ENCODE measurements around the gene RAB6B. TPM values are rescaled to one million over a fixed set of nuclear protein-coding genes. Genes with fewer than 3 reads are reported as not detected.

RAB6B gene
- total and polyA plus RNA-seq, 7 experiments from 2014 or later, result 0.14 to 1.2 (median 0.22) TPM; not detected in 3

- no peak for DNase-seq
- intact Hi-C loops (cut with micrococcal nuclease), result loop anchor here in 1 of 2 donors (5.0 kb wide), 1 partner anchor 158 kb away; the partner anchor contains the start of gene TOPBP1
- H3K36me3 Mint-ChIP-seq, result peaks cover 21 to 58% (median 29%) of the 10 kb centered on the region in 5 donors
- no peak overlapping the region for H3K4me3 Mint-ChIP-seq
- H3K27ac ChIP-seq (ENCODE audit: low read depth, low read length), result no peak overlapping the region
- H3K27ac Mint-ChIP-seq, result no peak overlapping the region
- no peak for ATAC-seq
- H3K9me3 Mint-ChIP-seq, result no peaks in the 10 kb centered on the region
- H3K27me3 ChIP-seq (ENCODE audit: control insufficient read depth in 2 of 2, insufficient read depth in 2 of 2, low read length in 2 of 2), result no peaks in the 10 kb centered on the region
- H3K4me1 Mint-ChIP-seq, result peaks cover 3 to 10% (median 7%) of the 10 kb centered on the region in 7 donors
- ChIA-PET POLR2A (no interaction called here), CTCF (interaction anchor here (1.0 kb wide), 1 partner anchor 106 kb away, joined by 3 read pairs; no protein-coding TSS in a partner anchor)
- H3K4me3 ChIP-seq (ENCODE audit: low read length), result no peak overlapping the region
- peaks cover 13 to 84% (median 30%) of the 10 kb centered on the region in 3 experiments for H3K36me3 ChIP-seq (ENCODE audit: control insufficient read depth in 2 of 3, insufficient read depth in 3 of 3, low read length in 3 of 3)
- no peaks in the 10 kb centered on the region for H3K27me3 Mint-ChIP-seq
- no peaks in the 10 kb centered on the region for H3K4me1 ChIP-seq (ENCODE audit: control insufficient read depth in 2 of 2, insufficient read depth in 2 of 2, low read length in 2 of 2)
- no peaks in the 10 kb centered on the region for H3K9me3 ChIP-seq (ENCODE audit: control insufficient read depth in 2 of 3, low read length in 3 of 3)
These were observed 75.6 kb downstream of the RAB6B start for GRCh38 chr3:133820129-133820528.

DNA sequence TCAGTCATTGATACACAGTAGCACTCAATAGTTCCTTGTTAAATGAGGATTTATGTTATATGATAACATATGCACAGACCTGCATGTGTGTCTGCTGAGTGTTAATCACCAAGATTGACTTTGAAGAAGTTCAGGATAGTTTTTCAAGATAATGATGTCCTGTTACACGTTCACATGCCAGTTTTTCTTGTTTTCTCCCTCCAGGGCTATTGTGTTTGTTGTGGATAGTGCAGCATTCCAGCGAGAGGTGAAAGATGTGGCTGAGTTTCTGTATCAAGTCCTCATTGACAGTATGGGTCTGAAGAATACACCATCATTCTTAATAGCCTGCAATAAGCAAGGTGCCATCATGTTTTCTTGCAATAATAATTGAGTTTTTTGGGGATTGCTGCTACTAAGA, 80.3 kb downstream of the RAB6B start:
- H3K4me1 ChIP-seq (ENCODE audit: control insufficient read depth in 2 of 2, insufficient read depth in 2 of 2, low read length in 2 of 2), result no peaks in the 10 kb centered on the region
- DNase-seq (no peak), ATAC-seq (no peak)
- H3K27me3 ChIP-seq (ENCODE audit: control insufficient read depth in 2 of 2, insufficient read depth in 2 of 2, low read length in 2 of 2), result no peaks in the 10 kb centered on the region
- Mint-ChIP-seq H3K27ac (peak overlapping the region in 2 of 9 donors; percentile 4 to 77), H3K27me3 (no peaks in the 10 kb centered on the region), H3K4me1 (peaks cover 8 to 38% (median 19%) of the 10 kb centered on the region in 7 donors), H3K36me3 (peaks cover 8 to 43% (median 28%) of the 10 kb centered on the region in 5 donors), H3K4me3 (no peak overlapping the region), H3K9me3 (no peaks in the 10 kb centered on the region)
- CTCF ChIA-PET, result no interaction called here
- POLR2A ChIA-PET, result no interaction called here
- no peak overlapping the region for H3K4me3 ChIP-seq (ENCODE audit: low read length)
- no peaks in the 10 kb centered on the region for H3K9me3 ChIP-seq (ENCODE audit: control insufficient read depth in 2 of 3, low read length in 3 of 3)
- no peak overlapping the region for H3K27ac ChIP-seq (ENCODE audit: low read depth, low read length)
- H3K36me3 ChIP-seq (ENCODE audit: control insufficient read depth in 2 of 3, insufficient read depth in 3 of 3, low read length in 3 of 3), result peaks cover 13 to 73% (median 24%) of the 10 kb centered on the region in 3 experiments
- intact Hi-C loops (cut with micrococcal nuclease), result loop anchor here in 1 of 2 donors (5.0 kb wide), 1 partner anchor 397 kb away; no protein-coding TSS in a partner anchor

GRCh38 chr3:133812872-133813271, 82.8 kb downstream of the RAB6B start:
- Mint-ChIP-seq H3K27ac (peak overlapping the region in 2 of 9 donors; percentile 13 to 62), H3K4me3 (no peak overlapping the region), H3K27me3 (no peaks in the 10 kb centered on the region), H3K4me1 (peaks cover 9 to 48% (median 32%) of the 10 kb centered on the region in 7 donors), H3K9me3 (no peaks in the 10 kb centered on the region), H3K36me3 (peaks cover 8 to 48% (median 29%) of the 10 kb centered on the region in 5 donors)
- H3K27me3 ChIP-seq (ENCODE audit: control insufficient read depth in 2 of 2, insufficient read depth in 2 of 2, low read length in 2 of 2), result no peaks in the 10 kb centered on the region
- no peak overlapping the region for H3K27ac ChIP-seq (ENCODE audit: low read depth, low read length)
- no peaks in the 10 kb centered on the region for H3K9me3 ChIP-seq (ENCODE audit: control insufficient read depth in 2 of 3, low read length in 3 of 3)
- no peak for DNase-seq
- no peak overlapping the region for H3K4me3 ChIP-seq (ENCODE audit: low read length)
- ATAC-seq, result no peak
- H3K4me1 ChIP-seq (ENCODE audit: control insufficient read depth in 2 of 2, insufficient read depth in 2 of 2, low read length in 2 of 2), result peaks cover 0 to under 1% of the 10 kb centered on the region in 2 donors
- intact Hi-C loops (cut with micrococcal nuclease), result no loop called here
- POLR2A ChIA-PET, result no interaction called here
- peaks cover 13 to 70% (median 13%) of the 10 kb centered on the region in 3 experiments for H3K36me3 ChIP-seq (ENCODE audit: control insufficient read depth in 2 of 3, insufficient read depth in 3 of 3, low read length in 3 of 3)
- CTCF ChIA-PET, result no interaction called here

DNA sequence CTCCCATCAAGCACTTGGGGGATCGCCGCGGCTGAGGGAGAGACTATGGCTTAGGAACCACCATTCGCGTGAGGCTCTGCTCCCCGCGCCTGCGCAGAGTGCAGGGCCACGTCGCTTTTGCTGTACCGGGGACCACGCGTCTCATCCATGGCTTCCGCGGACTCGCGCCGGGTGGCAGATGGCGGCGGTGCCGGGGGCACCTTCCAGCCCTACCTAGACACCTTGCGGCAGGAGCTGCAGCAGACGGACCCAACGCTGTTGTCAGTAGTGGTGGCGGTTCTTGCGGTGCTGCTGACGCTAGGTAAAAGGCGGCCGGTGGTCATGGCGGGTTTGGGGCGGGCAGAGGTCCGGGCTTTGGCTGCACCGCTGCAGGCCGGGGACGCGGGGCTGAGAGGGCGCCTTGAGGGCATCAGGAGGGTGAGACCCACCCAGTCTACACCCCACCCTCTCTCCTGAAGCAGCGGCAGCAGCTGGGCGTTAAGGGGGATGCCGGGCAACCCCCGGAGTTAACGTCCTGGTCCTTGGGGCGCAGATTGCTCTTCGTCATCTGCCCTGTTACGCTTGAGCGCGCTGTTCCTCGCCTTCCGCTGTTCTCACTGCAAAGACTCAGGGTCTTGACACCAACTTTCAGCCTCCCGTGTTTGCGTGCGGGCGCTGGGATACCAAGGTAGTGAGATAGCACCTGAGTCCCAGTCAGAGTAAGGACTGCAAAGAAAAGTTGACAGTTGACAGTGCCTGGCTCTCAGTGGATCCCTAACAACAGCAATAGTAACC, 89.8 kb downstream of the RAB6B start, which contains the start of gene SRPRB:
TSS of gene SRPRB (plus strand) at position 114 of the 774 bp plus-strand sequence. CDS start at position 148, 34 bp downstream.
- Histone ChIP-seq H3K36me3 (ENCODE audit: control insufficient read depth in 2 of 3, insufficient read depth in 3 of 3, low read length in 3 of 3) (peaks cover 4 to 26% (median 9%) of the 10 kb centered on the region in 3 experiments), H3K27me3 (ENCODE audit: control insufficient read depth in 2 of 2, insufficient read depth in 2 of 2, low read length in 2 of 2) (no peaks in the 10 kb centered on the region), H3K4me1 (ENCODE audit: control insufficient read depth in 2 of 2, insufficient read depth in 2 of 2, low read length in 2 of 2) (peaks cover 7 to 8% of the 10 kb centered on the region in 2 donors), H3K27ac (ENCODE audit: low read depth, low read length) (peak within 1 kb of the TSS; percentile 81), H3K4me3 (ENCODE audit: low read length) (peak within 1 kb of the TSS; percentile 76), H3K9me3 (ENCODE audit: control insufficient read depth in 2 of 3, low read length in 3 of 3) (no peaks in the 10 kb centered on the region)
- H3K27me3 Mint-ChIP-seq, result peaks cover 0 to 6% (median 5%) of the 10 kb centered on the region in 5 donors
- peak within 1 kb of the TSS; percentile 70 to 98 (median 95) for H3K27ac Mint-ChIP-seq
- H3K4me3 Mint-ChIP-seq, result peak within 1 kb of the TSS; percentile 90 to 99 (median 98)
- intact Hi-C loops (cut with micrococcal nuclease), result loop anchor here (1.0 to 5.0 kb wide), 14 partner anchors 12 to 1389 kb away; partner anchors contain the start of genes ACAD11 (in 2 of the 2), CDV3 (in 2 of the 2), DNAJC13 (in 2 of the 2) and NPHP3 (in 2 of the 2)
- CTCF ChIA-PET, result no interaction called here
- ATAC-seq, result peak; percentile 98
- POLR2A ChIA-PET, result interaction anchor here (0.7 kb wide), 1 partner anchor 123 kb away, joined by 3 read pairs; no protein-coding TSS in a partner anchor
- peak; percentile 91 to 96 (median 94) for DNase-seq
- H3K9me3 Mint-ChIP-seq, result no peaks in the 10 kb centered on the region
- peaks cover 16 to 50% (median 34%) of the 10 kb centered on the region in 7 donors for H3K4me1 Mint-ChIP-seq
- H3K36me3 Mint-ChIP-seq, result peaks cover 0 to 22% (median 12%) of the 10 kb centered on the region in 5 donors

- H3K4me1 Mint-ChIP-seq, result peaks cover 16 to 45% (median 34%) of the 10 kb centered on the region in 7 donors
- peaks cover 0 to 10% (median 5%) of the 10 kb centered on the region in 5 donors for H3K27me3 Mint-ChIP-seq
- intact Hi-C loops (cut with micrococcal nuclease), result loop anchor here (1.0 to 5.0 kb wide), 13 partner anchors 13 to 1388 kb away; partner anchors contain the start of genes ACAD11 (in 2 of the 2), CDV3 (in 2 of the 2), DNAJC13 (in 2 of the 2) and NPHP3 (in 2 of the 2)
- H3K4me1 ChIP-seq (ENCODE audit: control insufficient read depth in 2 of 2, insufficient read depth in 2 of 2, low read length in 2 of 2), result peaks cover 7 to 8% of the 10 kb centered on the region in 2 donors
- peak overlapping the region; percentile 90 to 99 (median 98) for H3K4me3 Mint-ChIP-seq
- no peaks in the 10 kb centered on the region for H3K9me3 ChIP-seq (ENCODE audit: control insufficient read depth in 2 of 3, low read length in 3 of 3)
- ATAC-seq, result no peak
- H3K27ac Mint-ChIP-seq, result peak overlapping the region; percentile 70 to 98 (median 95)
- CTCF ChIA-PET, result no interaction called here
- H3K36me3 ChIP-seq (ENCODE audit: control insufficient read depth in 2 of 3, insufficient read depth in 3 of 3, low read length in 3 of 3), result peaks cover 0 to 22% (median 9%) of the 10 kb centered on the region in 3 experiments
- POLR2A ChIA-PET, result no interaction called here
- H3K27ac ChIP-seq (ENCODE audit: low read depth, low read length), result peak overlapping the region; percentile 40
- H3K4me3 ChIP-seq (ENCODE audit: low read length), result peak overlapping the region; percentile 76
- DNase-seq, result no peak
- H3K36me3 Mint-ChIP-seq, result peaks cover 0 to 18% (median 12%) of the 10 kb centered on the region in 5 donors
- no peaks in the 10 kb centered on the region for H3K9me3 Mint-ChIP-seq
- no peaks in the 10 kb centered on the region for H3K27me3 ChIP-seq (ENCODE audit: control insufficient read depth in 2 of 2, insufficient read depth in 2 of 2, low read length in 2 of 2)
These were observed 90.3 kb downstream of the RAB6B start for GRCh38 chr3:133805384-133805701.

GRCh38 chr3:133804896-133805295, 90.8 kb downstream of the RAB6B start:
- H3K27ac ChIP-seq (ENCODE audit: low read depth, low read length), result peak overlapping the region; percentile 40
- H3K4me1 Mint-ChIP-seq, result peaks cover 16 to 40% (median 33%) of the 10 kb centered on the region in 7 donors
- H3K9me3 ChIP-seq (ENCODE audit: control insufficient read depth in 2 of 3, low read length in 3 of 3), result no peaks in the 10 kb centered on the region
- ATAC-seq, result no peak
- DNase-seq, result no peak
- peaks cover 0 to 13% (median 8%) of the 10 kb centered on the region in 5 donors for H3K27me3 Mint-ChIP-seq
- POLR2A ChIA-PET, result no interaction called here
- CTCF ChIA-PET, result no interaction called here
- no peaks in the 10 kb centered on the region for H3K27me3 ChIP-seq (ENCODE audit: control insufficient read depth in 2 of 2, insufficient read depth in 2 of 2, low read length in 2 of 2)
- peak overlapping the region; percentile 76 for H3K4me3 ChIP-seq (ENCODE audit: low read length)
- peaks cover 0 to 18% (median 9%) of the 10 kb centered on the region in 3 experiments for H3K36me3 ChIP-seq (ENCODE audit: control insufficient read depth in 2 of 3, insufficient read depth in 3 of 3, low read length in 3 of 3)
- intact Hi-C loops (cut with micrococcal nuclease), result loop anchor here (1.0 to 5.0 kb wide), 13 partner anchors 13 to 1388 kb away; partner anchors contain the start of genes ACAD11 (in 2 of the 2), CDV3 (in 2 of the 2), DNAJC13 (in 2 of the 2) and NPHP3 (in 2 of the 2)
- peaks cover 7 to 8% of the 10 kb centered on the region in 2 donors for H3K4me1 ChIP-seq (ENCODE audit: control insufficient read depth in 2 of 2, insufficient read depth in 2 of 2, low read length in 2 of 2)
- peak overlapping the region in 8 of 9 donors; percentile 70 to 98 (median 95) for H3K27ac Mint-ChIP-seq
- peaks cover 0 to 13% (median 8%) of the 10 kb centered on the region in 5 donors for H3K36me3 Mint-ChIP-seq
- no peaks in the 10 kb centered on the region for H3K9me3 Mint-ChIP-seq
- H3K4me3 Mint-ChIP-seq, result peak overlapping the region; percentile 90 to 99 (median 98)
